HepG2 (cell line): ENCODE measurements around the gene DNAJC19. TPM values are rescaled to one million over a fixed set of nuclear protein-coding genes. Genes with fewer than 3 reads are reported as not detected.

Source experiments
- CAMTA2 ChIP-seq: sonication (generic); formaldehyde crosslinking; IDR thresholded peaks from 2 replicates; pipeline ENCODE4 v1.4.0; 2020; ENCODE audit warnings: mild to moderate bottlenecking, missing genetic modification reagents, borderline replicate concordance
- CREB1 ChIP-seq, 2 experiments: fragments of 450-650 bp in 1 of 2; IDR thresholded peaks; 2 replicates each; pipeline ENCODE4 v1.6.1; 2016 to 2017; ENCODE audit warnings: control low read depth in 1 of 2, mild to moderate bottlenecking in 1 of 2, missing compliant biosample characterization in 1 of 2, missing genetic modification characterization in 1 of 2
- ELF3 ChIP-seq: IDR thresholded peaks from 2 replicates; pipeline ENCODE4 v1.6.1; 2016; ENCODE audit warnings: missing genetic modification reagents, missing compliant biosample characterization
- FOXM1 ChIP-seq: sonication (generic); formaldehyde crosslinking; IDR thresholded peaks from 2 replicates; pipeline ENCODE4 v1.5.0; 2020; ENCODE audit warnings: missing genetic modification reagents
- GABPA ChIP-seq, 2 experiments: IDR thresholded peaks; 2 replicates each; pipeline ENCODE4 v1.6.1; 2011 to 2016; ENCODE audit warnings: low read depth in 2 of 2, low read length in 1 of 2, missing biosample characterization in 1 of 2, missing genetic modification characterization in 1 of 2
- HES4 ChIP-seq: sonication (generic); formaldehyde crosslinking; IDR thresholded peaks from 2 replicates; pipeline ENCODE4 v1.9.0; 2021; ENCODE audit warnings: mild to moderate bottlenecking, missing genetic modification reagents, borderline replicate concordance
- KLF13 ChIP-seq: sonication (generic); formaldehyde crosslinking; IDR thresholded peaks from 2 replicates; pipeline ENCODE4 v1.4.0; 2020; ENCODE audit warnings: mild to moderate bottlenecking, missing genetic modification reagents
- MYC ChIP-seq: sonication (generic); formaldehyde crosslinking; IDR thresholded peaks from 2 replicates; pipeline ENCODE4 v1.9.0; 2021; ENCODE audit warnings: missing genetic modification reagents, borderline replicate concordance
- PBX2 ChIP-seq: IDR thresholded peaks from 2 replicates; pipeline ENCODE4 v1.6.1; 2016; ENCODE audit warnings: control low read depth
- RNF219 ChIP-seq: sonication (generic); formaldehyde crosslinking; IDR thresholded peaks from 2 replicates; pipeline ENCODE4 v1.5.0; 2020; ENCODE audit warnings: mild to moderate bottlenecking, missing genetic modification reagents
- STAT5B ChIP-seq: sonication (generic); formaldehyde crosslinking; IDR thresholded peaks from 2 replicates; pipeline ENCODE4 v1.4.0; 2020; ENCODE audit warnings: missing genetic modification reagents
- THAP7 ChIP-seq: sonication (generic); formaldehyde crosslinking; IDR thresholded peaks from 2 replicates; pipeline ENCODE4 v1.8.1; 2023; ENCODE audit warnings: mild to moderate bottlenecking, missing genetic modification reagents
- TRIM24 ChIP-seq: sonication (generic); formaldehyde crosslinking; IDR thresholded peaks from 2 replicates; pipeline ENCODE4 v1.8.0; 2022; ENCODE audit warnings: mild to moderate bottlenecking, missing genetic modification reagents
- ZBTB34 ChIP-seq: sonication (generic); formaldehyde crosslinking; IDR thresholded peaks from 2 replicates; pipeline ENCODE4 v1.8.0; 2022; ENCODE audit warnings: mild to moderate bottlenecking, missing genetic modification reagents
- ZBTB38 ChIP-seq: sonication (generic); formaldehyde crosslinking; IDR thresholded peaks from 2 replicates; pipeline ENCODE4 v1.5.1; 2020; ENCODE audit warnings: mild to moderate bottlenecking, missing genetic modification reagents
- ZFP91 ChIP-seq: sonication (generic); formaldehyde crosslinking; IDR thresholded peaks from 2 replicates; pipeline ENCODE4 v1.9.0; 2022; ENCODE audit warnings: missing genetic modification reagents, mild to moderate bottlenecking, borderline replicate concordance
- ZFY ChIP-seq: sonication (generic); formaldehyde crosslinking; IDR thresholded peaks from 2 replicates; pipeline ENCODE4 v1.4.0; 2020; ENCODE audit warnings: missing genetic modification reagents
- ZNF224 ChIP-seq: sonication (generic); formaldehyde crosslinking; IDR thresholded peaks from 2 replicates; pipeline ENCODE4 v1.5.0; 2020; ENCODE audit warnings: mild to moderate bottlenecking, missing genetic modification reagents
- ZNF7 ChIP-seq: IDR thresholded peaks from 2 replicates; pipeline ENCODE4 v1.6.1; 2016; ENCODE audit warnings: missing biosample characterization, missing genetic modification reagents
- polyA plus RNA-seq, 8 experiments: library from polyadenylated mRNA; depleted of rRNA in 3 of 8; stranded (reverse) in 7 of 8; unstranded in 1 of 8; fragments of >200 nt; fragmentation: Illumina TruSeq in 4 of 8; extraction: Trizol in 4 of 8; gene quantifications; 2 replicates each; pipeline versions ENCODE4 v1.2.1 to v1.2.3, GENCODE V29; 2011 to 2016; ENCODE audit warnings: low read depth in 4 of 8, missing spikeins in 1 of 8, mixed read lengths in 1 of 8; ENCODE audit not compliant: insufficient read depth in 1 of 8
- total RNA-seq, 5 experiments: library from RNA; depleted of rRNA; stranded (reverse); fragments of >200 nt; fragmentation: Illumina TruSeq; extraction: Trizol; gene quantifications; 2 replicates each; pipeline ENCODE4 v1.2.3, GENCODE V29; 2016; ENCODE audit warnings: low read depth in 1 of 5

The DNAJC19 gene
- total and polyA plus RNA-seq, 2 of the 13 experiments (the other 11 are each of a cell fraction or from before 2014, with no cell fraction given): 51.1 to 75.8 TPM

GRCh38 chr3:180989291-180990163 lies at the start of gene DNAJC19 (continued):
- TF ChIP-seq ZBTB34 (CRISPR knock-in tag) (no peak), ZNF7 (CRISPR knock-in tag) (no peak), CAMTA2 (CRISPR knock-in tag) (no peak), MYC (CRISPR knock-in tag) (peak; percentile 93), KLF13 (CRISPR knock-in tag) (no peak), ZNF224 (0 out of 2 replicates have a peak, but pooled peaks have one; percentile 19), STAT5B (CRISPR knock-in tag) (no peak), CREB1 (IDR thresholded peaks at IDR 0.05) (peak; percentile 67), CREB1 (CRISPR knock-in tag; IDR thresholded peaks at IDR 0.05) (peak; percentile 87), GABPA (IDR thresholded peaks at IDR 0.05; ENCODE audit: low read depth, low read length) (peak; percentile 59), GABPA (CRISPR knock-in tag; IDR thresholded peaks at IDR 0.05; ENCODE audit: low read depth) (peak; percentile 82), ZFY (CRISPR knock-in tag) (peak; percentile 98), PBX2 (CRISPR knock-in tag) (no peak), ELF3 (CRISPR knock-in tag) (peak; percentile 84), FOXM1 (CRISPR knock-in tag) (no peak), THAP7 (CRISPR knock-in tag) (peak; percentile 82), ZBTB38 (CRISPR knock-in tag) (peak; percentile 58; the same call in 1 of the 2 replicates), TRIM24 (CRISPR knock-in tag) (no peak), RNF219 (CRISPR knock-in tag) (peak; percentile 69; the same call in 1 of the 2 replicates), HES4 (CRISPR knock-in tag) (peak; percentile 75; the same call in 1 of the 2 replicates), ZFP91 (CRISPR knock-in tag) (peak; percentile 93)
